Heart left ventricle (tissue), 13 donors: Measurements from ENCODE around the gene CEP112.

Experiments used
- CTCF ChIP-seq, 12 donors: fragments of 200-600 bp; sonication (generic) in 4 of 12; IDR thresholded peaks; one replicate each; pipeline versions ENCODE4 v1.5.0 to v1.8.0; 2018 to 2022; ENCODE audit warnings: antibody characterized with exemption in 12 of 12, mild to moderate bottlenecking in 5 of 12
- POLR2A ChIP-seq, 2 donors: fragments of 450-650 bp; IDR thresholded peaks; one replicate each; pipeline ENCODE4 v1.6.1; 2017; ENCODE audit warnings: antibody characterized with exemption in 2 of 2, mild to moderate bottlenecking in 2 of 2, moderate library complexity in 2 of 2
- donor health status: ischemic (EF 13 %, LVEDD 7.1; RV severe dilation, severe dysfunction).
- donor health status: DM: no; HTN: yes; CAD: no.
- donor health status: DM: no; HTN: no; CAD: no.
- donor health status: ischemic (EF 25% LVEDD 6.9; RV normal size, moderate dysfunction).
- donor health status: ischemic (EF 25% LVEDD 5.7; RV mildly dilated, moderate dysfunction).
- donor health status: ischemic (EF 35%, LVEDD 5.7; RV mildly dilated, moderate dysfunction).
- donor health status: nonischemic (EF 11% LVEDD 7.7; RV severe dilation, severe dysfunction).
- donor health status: DM: yes; HTN: yes; CAD: no.
- donor health status: PGD.
- donor health status: ischemic (EF 29% LVEDD 5.4; RV normal size, mild dysfunction).
- donor health status: nonischemic (EF 23%, LVEDD 6.1; RV moderate dilation, normal function).

- no peak for TF ChIP-seq POLR2A (IDR thresholded peaks at IDR 0.05)
- no peak for TF ChIP-seq CTCF (IDR thresholded peaks at IDR 0.05)
Observed at GRCh38 chr17:65755799-65756198, 436.1 kb downstream of the CEP112 start.
